Adrenal gland (tissue), 12 donors: Measurements from ENCODE around the gene CDK4. TPM values are rescaled to one million over a fixed set of nuclear protein-coding genes. Genes with fewer than 3 reads are reported as not detected.

ENCODE experiments used
- DNase-seq, 7 donors: peaks; one replicate each; pipeline ENCODE4 v3.0.0-alpha.2; 2019 to 2020
- H3K27ac ChIP-seq, 5 donors: fragments of 200-600 bp; sonication (generic) in 4 of 5; 1 replicate in 3 of 5; 2 replicates in 2 of 5; pipeline versions ENCODE4 v1.5.1 to v1.8.0; 2016 to 2020; ENCODE audit warnings: mild to moderate bottlenecking in 1 of 5
- H3K27me3 ChIP-seq: fragments of 200-600 bp; 2 replicates; pipeline ENCODE4 v1.8.0; 2021
- H3K36me3 ChIP-seq, 2 donors: fragments of 200-600 bp; replicated peaks in 1 of 2; 1 replicate in 1 of 2; 2 replicates in 1 of 2; pipeline versions ENCODE4 v1.5.1 to v1.8.0; 2018 to 2022
- H3K4me1 ChIP-seq, 2 donors: fragments of 200-600 bp; replicated peaks in 1 of 2; 1 replicate in 1 of 2; 2 replicates in 1 of 2; pipeline versions ENCODE4 v1.5.1 to v1.8.0; 2018 to 2021
- H3K4me3 ChIP-seq, 4 donors: fragments of 200-600 bp; sonication (generic) in 3 of 4; one replicate each; pipeline ENCODE4 v1.5.1; 2016 to 2018
- H3K9me3 ChIP-seq, 3 donors: fragments of 200-600 bp; sonication (generic) in 1 of 3; replicated peaks in 1 of 3; 1 replicate in 2 of 3; 2 replicates in 1 of 3; pipeline versions ENCODE4 v1.5.1 to v1.8.0; 2016 to 2021
- CTCF ChIP-seq, 6 experiments: fragments of 450-650 bp in 4 of 6; fragments of 200-600 bp in 2 of 6; sonication (generic) in 1 of 6; IDR thresholded peaks; 1 replicate in 5 of 6; 2 replicates in 1 of 6; pipeline versions ENCODE4 v1.5.1 to v1.8.0; 2016 to 2021; ENCODE audit warnings: antibody characterized with exemption in 6 of 6, mild to moderate bottlenecking in 2 of 6, moderate library complexity in 1 of 6
- POLR2A ChIP-seq, 2 donors: fragments of 450-650 bp; IDR thresholded peaks; one replicate each; pipeline ENCODE4 v1.6.1; 2017; ENCODE audit warnings: antibody characterized with exemption in 2 of 2, mild to moderate bottlenecking in 2 of 2, moderate library complexity in 1 of 2
- WGBS, 4 donors: extraction: QIAGEN DNeasy Blood & Tissue Kit in 2 of 4; methylation state at CpG; one replicate each; pipeline versions ENCODE4 v1.1.5 to v1.1.7; 2013 to 2017; 5-methylcytosine and 5-hydroxymethylcytosine counted together
- intact Hi-C, 2 donors: fragments of 100-400 bp; cut with DNase I; formaldehyde crosslinking; loops; one replicate each; pipeline versions ENCODE4 v1.14.1 to v1.15.0; 2022 to 2023
- polyA plus RNA-seq, 3 donors: library from polyadenylated mRNA; stranded (reverse); fragments of 200-250 nt in 2 of 3; fragments of 350-450 nt in 1 of 3; fragmentation: Illumina TruSeq in 1 of 3; extraction: RNeasy Lipid Tissue Mini Kit (QIAGEN cat#74804) in 1 of 3; gene quantifications; one replicate each; pipeline ENCODE4 v1.2.3, GENCODE V29; 2013 to 2014
- total RNA-seq, 9 donors: library from RNA; depleted of rRNA in 4 of 9; stranded (reverse); fragments of >200 nt in 4 of 9; fragments of 120-200 nt in 1 of 9; fragmentation: NEBNext Ultra II Directional in 1 of 9; extraction: Animal tissue kit (Norgen Biotek cat#: 25700) in 1 of 9; gene quantifications; one replicate each; pipeline versions ENCODE4 v1.1.0 to v1.2.4, GENCODE V29; 2013 to 2023
- donor health status: healthy with polysubstance abuse.
- donor health status: Bipolar disorder and iron deficiency.
- donor health status: DM: yes; HTN: yes; CAD: no.
- donor health status: DM: no; HTN: no; CAD: no.
- donor health status: DM: no; HTN: no; CAD: no.
- donor health status: DM: yes; HTN: yes; CAD: no.

The CDK4 gene
- total and polyA plus RNA-seq, 12 donors, result 46.8 to 197 (median 139) TPM

- Histone ChIP-seq H3K27ac (no peak overlapping the region), H3K4me1 (peaks cover 20 to 30% of the 10 kb centered on the region in 2 donors), H3K36me3 (no peaks in the 10 kb centered on the region), H3K27me3 (peaks cover 35% of the 10 kb centered on the region), H3K9me3 (no peaks in the 10 kb centered on the region), H3K4me3 (no peak overlapping the region)
- WGBS, 4 donors, result 60 to 70% (median 66%) methylated on average over 5 of the region's 5 CpGs
- intact Hi-C loops, result no loop called here
- no peak for DNase-seq
- TF ChIP-seq CTCF (IDR thresholded peaks at IDR 0.05) (no peak), POLR2A (IDR thresholded peaks at IDR 0.05) (no peak)
Observed at GRCh38 chr12:57740656-57741412, 11.3 kb downstream of the CDK4 start.

- peaks cover 41% of the 10 kb centered on the region for H3K27me3 ChIP-seq
- H3K27ac ChIP-seq, result no peak overlapping the region
- no peak overlapping the region for H3K4me3 ChIP-seq
- TF ChIP-seq POLR2A (IDR thresholded peaks at IDR 0.05), result no peak
- no peak for TF ChIP-seq CTCF (IDR thresholded peaks at IDR 0.05)
- 27 to 42% (median 37%) methylated on average over 3 to 10 of the region's 10 CpGs for WGBS, 4 donors
- peaks cover 14 to 25% of the 10 kb centered on the region in 2 donors for H3K4me1 ChIP-seq
- H3K36me3 ChIP-seq, result no peaks in the 10 kb centered on the region
- H3K9me3 ChIP-seq, result no peaks in the 10 kb centered on the region
- DNase-seq, result no peak
- intact Hi-C loops, result no loop called here
Observed at GRCh38 chr12:57739914-57740538, 12.1 kb downstream of the CDK4 start.

GRCh38 chr12:57739387-57739786, 12.7 kb downstream of the CDK4 start:
- intact Hi-C loops, result no loop called here
- Histone ChIP-seq H3K27me3 (peaks cover 44% of the 10 kb centered on the region), H3K9me3 (no peaks in the 10 kb centered on the region), H3K4me3 (no peak overlapping the region), H3K4me1 (peaks cover 14 to 25% of the 10 kb centered on the region in 2 donors), H3K27ac (no peak overlapping the region), H3K36me3 (no peaks in the 10 kb centered on the region)
- WGBS, 4 donors, result 25 to 32% (median 29%) methylated on average over 7 of the region's 7 CpGs
- DNase-seq, result no peak
- TF ChIP-seq CTCF (IDR thresholded peaks at IDR 0.05) (no peak), POLR2A (IDR thresholded peaks at IDR 0.05) (no peak)

- no peaks in the 10 kb centered on the region for H3K36me3 ChIP-seq
- H3K27ac ChIP-seq, result no peak within 1 kb of the TSS
- TF ChIP-seq CTCF (IDR thresholded peaks at IDR 0.05) (no peak), POLR2A (IDR thresholded peaks at IDR 0.05) (no peak)
- no peak for DNase-seq
- peaks cover 14 to 25% of the 10 kb centered on the region in 2 donors for H3K4me1 ChIP-seq
- WGBS, 4 donors, result 7 to 20% (median 17%) methylated on average over 9 to 36 of the region's 36 CpGs
- H3K27me3 ChIP-seq, result peaks cover 46% of the 10 kb centered on the region
- intact Hi-C loops, result no loop called here
- H3K9me3 ChIP-seq, result no peaks in the 10 kb centered on the region
- H3K4me3 ChIP-seq, result peak within 1 kb of the TSS in 1 of 4 donors; percentile 36
Observed at GRCh38 chr12:57738661-57739237, 13.4 kb downstream of the CDK4 start, which contains the start of gene AGAP2. Gene AGAP2, minus strand, starts transcription at chr12:57738742. Its CDS starts 496 bp downstream, at chr12:57738246.
